HCT116 (cell line): Measurements from ENCODE around the gene KCNV2. TPM values are rescaled to one million over a fixed set of nuclear protein-coding genes. Genes with fewer than 3 reads are reported as not detected.

Experiments used
- ATAC-seq: fragments of 200-7000 bp; cut with Tn5 transposase; 2 replicates; pipeline ENCODE4 v1.9.1; 2020; ENCODE audit warnings: mild to moderate bottlenecking, moderate library complexity
- BruUV-seq: library from RNA; stranded (reverse); fragments of 400-500 nt; replicated peaks from 2 replicates; lab custom pipeline; 2021; lab: Mats Ljungman, UMichigan
- CTCF ChIA-PET: fragments of 300-600 bp; sonication (Branson Sonifier 250); formaldehyde crosslinking; loops from one replicate; lab custom pipeline; 2021; ENCODE audit warnings: antibody characterized with exemption; lab: Charles Lee
- POLR2A ChIA-PET: fragments of 300-600, 350-600 bp; sonication (Branson Sonifier 250); formaldehyde crosslinking; loops from one replicate; lab custom pipeline; 2021; ENCODE audit warnings: antibody characterized with exemption; lab: Charles Lee
- RAD21 ChIA-PET, 2 experiments: fragments of 300-600 bp; sonication (Branson Sonifier 250); formaldehyde crosslinking; loops; one replicate each; lab custom pipeline; 2023; ENCODE audit warnings: low total read pairs in 2 of 2; ENCODE audit not compliant: uncharacterized antibody in 2 of 2, unreplicated experiment in 2 of 2, low non-redundant PET in 1 of 2; lab: Charles Lee
- DNase-seq: peaks from one replicate; pipeline ENCODE4 v3.0.0-alpha.2; 2010; ENCODE audit warnings: low read depth, low spot score
- H2AFZ ChIP-seq: fragments of 200-600 bp; shearing (Covaris generic), sonication (generic); 2 replicates; pipeline ENCODE4 v1.6.1; 2017; ENCODE audit warnings: low read depth, mixed run types, mixed read lengths, antibody characterized with exemption, low read length; ENCODE audit not compliant: poor library complexity, severe bottlenecking
- H3K27ac ChIP-seq: 2 replicates; pipeline ENCODE4 v1.5.1; 2012; ENCODE audit warnings: low read depth, low read length
- H3K27me3 ChIP-seq: fragments of 200-600 bp; sonication (generic); 2 replicates; pipeline ENCODE4 v1.6.1; 2016; ENCODE audit warnings: mixed run types, low read length, mixed read lengths; ENCODE audit not compliant: insufficient read depth
- H3K36me3 ChIP-seq, 2 experiments: fragments of 200-500 bp in 1 of 2; fragments of 200-600 bp in 1 of 2; sonication (Bioruptor generic) in 1 of 2; sonication (generic) in 1 of 2; 2 replicates each; pipeline versions ENCODE4 v1.5.1 to v1.6.1; 2014 to 2016; ENCODE audit warnings: low read length in 2 of 2, inconsistent platforms in 1 of 2, mixed read lengths in 1 of 2, mixed run types in 1 of 2; ENCODE audit not compliant: insufficient read depth in 2 of 2, control insufficient read depth in 1 of 2
- H3K4me1 ChIP-seq, 2 experiments: fragments of 200-600 bp in 1 of 2; sonication (generic) in 1 of 2; 2 replicates each; pipeline versions ENCODE4 v1.5.1 to v1.6.1; 2012 to 2017; ENCODE audit warnings: low read length in 2 of 2, inconsistent platforms in 1 of 2, mild to moderate bottlenecking in 1 of 2, mixed read lengths in 1 of 2, mixed run types in 1 of 2, moderate library complexity in 1 of 2; ENCODE audit not compliant: insufficient read depth in 2 of 2, control insufficient read depth in 1 of 2
- H3K4me2 ChIP-seq: fragments of 200-600 bp; sonication (generic); 2 replicates; pipeline ENCODE4 v1.6.1; 2017; ENCODE audit warnings: mixed run types, low read length, mixed read lengths
- H3K4me3 ChIP-seq, 2 experiments: fragments of 200-600 bp in 1 of 2; sonication (generic) in 1 of 2; replicated peaks in 1 of 2; 2 replicates each; pipeline ENCODE4 v1.5.1; 2011 to 2016; ENCODE audit warnings: low read length in 2 of 2, control low read depth in 1 of 2, low read depth in 1 of 2, mild to moderate bottlenecking in 1 of 2, mixed read lengths in 1 of 2, mixed run types in 1 of 2
- H3K79me2 ChIP-seq: fragments of 200-600 bp; sonication (generic); 2 replicates; pipeline ENCODE4 v1.6.1; 2017; ENCODE audit warnings: mild to moderate bottlenecking, mixed run types, low read length, moderate library complexity, mixed read lengths; ENCODE audit not compliant: insufficient read depth
- H3K9ac ChIP-seq: fragments of 200-600 bp; sonication (generic); 2 replicates; pipeline ENCODE4 v1.6.1; 2016; ENCODE audit warnings: low read length, mixed read lengths
- H3K9me2 ChIP-seq: fragments of 200-600 bp; sonication (generic), shearing (Covaris generic); 2 replicates; pipeline ENCODE4 v1.6.1; 2017; ENCODE audit warnings: mixed run types, mild to moderate bottlenecking, moderate library complexity; ENCODE audit not compliant: insufficient read depth
- H3K9me3 ChIP-seq, 2 experiments: fragments of 200-500 bp in 1 of 2; fragments of 200-600 bp in 1 of 2; sonication (Bioruptor generic) in 1 of 2; sonication (generic) in 1 of 2; 2 replicates each; pipeline ENCODE4 v1.6.1; 2014 to 2017; ENCODE audit warnings: low read length in 2 of 2, mixed read lengths in 2 of 2, inconsistent platforms in 1 of 2, low read depth in 1 of 2, mild to moderate bottlenecking in 1 of 2, mixed run types in 1 of 2, moderate library complexity in 1 of 2; ENCODE audit not compliant: control insufficient read depth in 1 of 2, insufficient read depth in 1 of 2
- H4K20me1 ChIP-seq: fragments of 200-600 bp; sonication (generic), shearing (Covaris generic); 2 replicates; pipeline ENCODE4 v1.6.1; 2017; ENCODE audit warnings: mixed run types, mild to moderate bottlenecking, moderate library complexity; ENCODE audit not compliant: insufficient read depth
- CEBPB ChIP-seq: IDR thresholded peaks from 2 replicates; pipeline ENCODE4 v1.6.1; 2012; ENCODE audit warnings: low read depth
- EZH2 ChIP-seq: fragments of 200-600 bp; sonication (generic); IDR thresholded peaks from 2 replicates; pipeline ENCODE4 v1.6.1; 2017; ENCODE audit warnings: antibody characterized with exemption, mixed run types
- EZH2phosphoT487 ChIP-seq: fragments of 200-600 bp; IDR thresholded peaks from 2 replicates; pipeline ENCODE4 v1.6.1; 2018; ENCODE audit warnings: antibody characterized with exemption, borderline replicate concordance
- FOSL1 ChIP-seq: IDR thresholded peaks from 2 replicates; pipeline ENCODE4 v1.6.1; 2012; ENCODE audit warnings: low read depth
- POLR2A ChIP-seq: IDR thresholded peaks from 2 replicates; pipeline ENCODE4 v1.7.0; 2011; ENCODE audit warnings: borderline replicate concordance; ENCODE audit not compliant: insufficient read depth, insufficient read length; ENCODE audit errors: extremely low read depth
- POLR2AphosphoS5 ChIP-seq: IDR thresholded peaks from 2 replicates; pipeline ENCODE4 v1.6.1; 2011; ENCODE audit warnings: mild to moderate bottlenecking, low read depth, low read length, moderate library complexity
- SIN3A ChIP-seq: IDR thresholded peaks from 2 replicates; pipeline ENCODE4 v1.6.1; 2012; ENCODE audit warnings: low read depth
- SP1 ChIP-seq: IDR thresholded peaks from 2 replicates; pipeline ENCODE4 v1.6.1; 2012; ENCODE audit warnings: low read depth
- SRF ChIP-seq: IDR thresholded peaks from 2 replicates; pipeline ENCODE4 v1.6.1; 2012; ENCODE audit warnings: low read depth
- YY1 ChIP-seq: IDR thresholded peaks from 2 replicates; pipeline ENCODE4 v1.6.1; 2011; ENCODE audit warnings: low read length, low read depth, moderate library complexity, mild to moderate bottlenecking; ENCODE audit not compliant: insufficient replicate concordance; ENCODE audit errors: extremely low read depth
- ZBTB33 ChIP-seq: IDR thresholded peaks from 2 replicates; pipeline ENCODE4 v1.6.1; 2011; ENCODE audit warnings: mild to moderate bottlenecking, low read length, moderate library complexity; ENCODE audit not compliant: insufficient replicate concordance; ENCODE audit errors: extremely low read depth
- ZFX ChIP-seq: fragments of 450-650 bp; IDR thresholded peaks from 2 replicates; pipeline ENCODE4 v1.6.1; 2017
- ZNF274 ChIP-seq: fragments of 200-500 bp; sonication (Bioruptor generic); IDR thresholded peaks from 2 replicates; pipeline ENCODE4 v1.6.1; 2014; ENCODE audit warnings: mild to moderate bottlenecking, low read depth, low read length, inconsistent platforms
- intact Hi-C: fragments of 100-400 bp; cut with micrococcal nuclease; formaldehyde crosslinking; loops from 2 replicates; pipeline ENCODE4 v1.10.0; 2022
- total RNA-seq: library from RNA; stranded (reverse); gene quantifications from one replicate; pipeline ENCODE4 v1.2.1, GENCODE V29; 2021; ENCODE audit not compliant: unreplicated experiment

KCNV2 gene
- total RNA-seq, 1 experiment from 2014 or later: not detected

DNA sequence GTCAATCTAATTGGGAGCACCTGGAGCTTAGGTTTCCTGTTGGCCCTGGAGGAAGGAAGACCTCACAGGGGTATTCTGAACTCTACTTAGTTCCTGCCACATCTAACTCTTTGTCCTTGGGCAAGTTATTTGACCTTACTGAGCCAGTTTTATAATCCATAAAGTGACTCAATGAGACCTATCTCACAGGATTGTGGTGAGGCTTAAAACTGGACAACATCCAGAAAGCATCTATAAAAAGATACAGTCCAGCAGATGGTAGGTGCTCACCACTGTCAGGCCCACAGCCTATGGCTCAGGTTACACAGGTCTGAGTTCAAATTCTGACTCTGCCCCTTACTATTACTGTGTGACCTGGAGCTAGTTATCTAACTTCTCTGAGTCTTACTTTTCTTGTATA lies 23.3 kb downstream of the KCNV2 start:
- ChIA-PET CTCF (no interaction called here), RAD21 (no interaction called here), POLR2A (no interaction called here)
- no peak for TF ChIP-seq EZH2
- TF ChIP-seq POLR2A: no peak
- no peak for TF ChIP-seq ZFX
- no peak for TF ChIP-seq ZBTB33
- TF ChIP-seq FOSL1: no peak
- TF ChIP-seq YY1: no peak
- TF ChIP-seq SRF: no peak
- TF ChIP-seq EZH2phosphoT487: no peak
- TF ChIP-seq POLR2AphosphoS5: no peak
- no peak for TF ChIP-seq SP1
- TF ChIP-seq CEBPB: no peak
- no peak for TF ChIP-seq ZNF274
- no peak for TF ChIP-seq SIN3A
- Histone ChIP-seq H3K9ac (no peak overlapping the region), H3K27me3 (no peaks in the 10 kb centered on the region), H2AFZ (no peak overlapping the region), H3K9me3 (no peaks in the 10 kb centered on the region), H3K79me2 (no peaks in the 10 kb centered on the region), H3K36me3 (no peaks in the 10 kb centered on the region), H3K27ac (no peak overlapping the region), H3K4me2 (no peak overlapping the region), H4K20me1 (no peaks in the 10 kb centered on the region), H3K4me3 (no peak overlapping the region), H3K9me2 (no peaks in the 10 kb centered on the region), H3K4me1 (no peaks in the 10 kb centered on the region)
- DNase-seq (no peak), ATAC-seq (no peak)
- intact Hi-C loops: no loop called here
- BruUV-seq: no TSS peak
